ENCODE data around the gene COL7A1. TPM values are rescaled to one million over a fixed set of nuclear protein-coding genes. Genes with fewer than 3 reads are reported as not detected.

Gene COL7A1
- polyA plus RNA-seq, 3 donors = 0.37 to 1.9 TPM; not detected in 1

- no peak for TF ChIP-seq CTCF (IDR thresholded peaks at IDR 0.05)
- H3K4me1 Mint-ChIP-seq = peaks cover 20% of the 10 kb centered on the region
- H3K4me3 Mint-ChIP-seq = no peak overlapping the region
- no peak overlapping the region for H3K9ac ChIP-seq (ENCODE audit: insufficient read depth, low read length, poor library complexity, severe bottlenecking)
- no peaks in the 10 kb centered on the region for H3K9me3 Mint-ChIP-seq
- H3K27ac Mint-ChIP-seq = no peak overlapping the region
- peaks cover 18 to 19% of the 10 kb centered on the region in 2 donors for H3K4me1 ChIP-seq (ENCODE audit: control insufficient read depth in 1 of 2, insufficient read depth in 2 of 2, low read length in 2 of 2)
- no peak overlapping the region for H2AFZ ChIP-seq (ENCODE audit: insufficient read depth, low read depth, low read length, poor library complexity, severe bottlenecking)
- no peaks in the 10 kb centered on the region for H4K20me1 ChIP-seq (ENCODE audit: insufficient read depth, low read length)
- DNase-seq = no peak
- H3K27ac ChIP-seq (ENCODE audit: low read depth in 1 of 2, low read length in 2 of 2) = no peak overlapping the region
- no peak overlapping the region for H3K4me2 ChIP-seq (replicated peaks; ENCODE audit: extremely low read depth, low read length, poor library complexity, severe bottlenecking)
- no peaks in the 10 kb centered on the region for H3K9me3 ChIP-seq (replicated peaks in 1 of 2; ENCODE audit: control insufficient read depth in 1 of 2, insufficient read depth in 1 of 2, low read length in 2 of 2)
- no peaks in the 10 kb centered on the region for H3K36me3 ChIP-seq (replicated peaks in 1 of 2; ENCODE audit: control insufficient read depth in 1 of 2, insufficient read depth in 2 of 2, low read length in 2 of 2)
- peaks cover 5 to 6% (median 6%) of the 10 kb centered on the region in 3 donors for H3K27me3 Mint-ChIP-seq (ENCODE audit: low read depth in 3 of 3)
- intact Hi-C loops (cut with micrococcal nuclease) = loop anchor here in 1 of 2 donors (5.0 kb wide), 1 partner anchor 37 kb away; the partner anchor contains the start of gene UQCRC1
- H3K4me3 ChIP-seq (replicated peaks in 1 of 3; ENCODE audit: low read depth in 2 of 3, low read length in 3 of 3) = no peak overlapping the region
- no peaks in the 10 kb centered on the region for H3K27me3 ChIP-seq (ENCODE audit: control insufficient read depth in 2 of 2, insufficient read depth in 2 of 2, low read length in 2 of 2)
- H3K79me2 ChIP-seq (ENCODE audit: insufficient read depth, low read length) = no peaks in the 10 kb centered on the region
- WGBS (ENCODE audit: insufficient coverage) = 96% methylated on average over 16 of the region's 18 CpGs
- H3K36me3 Mint-ChIP-seq = peaks cover 0 to 2% of the 10 kb centered on the region in 2 donors
Measured at GRCh38 chr3:48569808-48570450, 25.2 kb downstream of the COL7A1 start.

GRCh38 chr3:48569400-48569799 lies 25.7 kb downstream of the COL7A1 start:
- 88% methylated on average over 7 of the region's 10 CpGs for WGBS (ENCODE audit: insufficient coverage)
- Histone ChIP-seq H2AFZ (ENCODE audit: insufficient read depth, low read depth, low read length, poor library complexity, severe bottlenecking) (no peak overlapping the region), H3K4me1 (ENCODE audit: control insufficient read depth in 1 of 2, insufficient read depth in 2 of 2, low read length in 2 of 2) (peaks cover 24 to 25% of the 10 kb centered on the region in 2 donors), H4K20me1 (ENCODE audit: insufficient read depth, low read length) (no peaks in the 10 kb centered on the region), H3K4me2 (replicated peaks; ENCODE audit: extremely low read depth, low read length, poor library complexity, severe bottlenecking) (no peak overlapping the region), H3K4me3 (replicated peaks in 1 of 3; ENCODE audit: low read depth in 2 of 3, low read length in 3 of 3) (no peak overlapping the region), H3K36me3 (replicated peaks in 1 of 2; ENCODE audit: control insufficient read depth in 1 of 2, insufficient read depth in 2 of 2, low read length in 2 of 2) (no peaks in the 10 kb centered on the region), H3K9me3 (replicated peaks in 1 of 2; ENCODE audit: control insufficient read depth in 1 of 2, insufficient read depth in 1 of 2, low read length in 2 of 2) (no peaks in the 10 kb centered on the region), H3K27me3 (ENCODE audit: control insufficient read depth in 2 of 2, insufficient read depth in 2 of 2, low read length in 2 of 2) (no peaks in the 10 kb centered on the region), H3K27ac (ENCODE audit: low read depth in 1 of 2, low read length in 2 of 2) (no peak overlapping the region), H3K9ac (ENCODE audit: insufficient read depth, low read length, poor library complexity, severe bottlenecking) (no peak overlapping the region), H3K79me2 (ENCODE audit: insufficient read depth, low read length) (no peaks in the 10 kb centered on the region)
- no peak for DNase-seq
- peaks cover 0 to 2% of the 10 kb centered on the region in 2 donors for H3K36me3 Mint-ChIP-seq
- peaks cover 25% of the 10 kb centered on the region for H3K4me1 Mint-ChIP-seq
- peak overlapping the region in 2 of 7 donors; percentile 30 to 57 for H3K27ac Mint-ChIP-seq
- H3K4me3 Mint-ChIP-seq = no peak overlapping the region
- TF ChIP-seq CTCF (IDR thresholded peaks at IDR 0.05) = no peak
- peaks cover 5 to 6% (median 6%) of the 10 kb centered on the region in 3 donors for H3K27me3 Mint-ChIP-seq (ENCODE audit: low read depth in 3 of 3)
- intact Hi-C loops (cut with micrococcal nuclease) = no loop called here
- no peaks in the 10 kb centered on the region for H3K9me3 Mint-ChIP-seq

Data from CD14-positive monocyte (primary cell).